PC-3 (cell line): Measurements from ENCODE around the gene DRAM1. TPM values are rescaled to one million over a fixed set of nuclear protein-coding genes. Genes with fewer than 3 reads are reported as not detected.

Source experiments
- ATAC-seq: fragments of 200-7000 bp; cut with Tn5 transposase; 2 replicates; pipeline ENCODE4 v1.9.1; 2020; ENCODE audit warnings: mild to moderate bottlenecking, moderate library complexity
- BruUV-seq: library from RNA; stranded (reverse); fragments of 400-500 nt; replicated peaks from 2 replicates; lab custom pipeline; 2021; lab: Mats Ljungman, UMichigan
- CTCF ChIA-PET: fragments of 300-600 bp; sonication (Branson Sonifier 250); formaldehyde crosslinking; loops from one replicate; lab custom pipeline; 2022; ENCODE audit warnings: antibody characterized with exemption; lab: Charles Lee
- POLR2A ChIA-PET: fragments of 300-600 bp; sonication (Branson Sonifier 250); formaldehyde crosslinking; loops from one replicate; lab custom pipeline; 2022; ENCODE audit warnings: antibody characterized with exemption; ENCODE audit not compliant: unreplicated experiment; lab: Charles Lee
- DNase-seq: peaks from one replicate; pipeline ENCODE4 v3.0.0-alpha.2; 2015
- H2AFZ ChIP-seq: fragments of 300-600 bp; sonication (generic); 2 replicates; pipeline ENCODE4 v1.6.0; 2016; ENCODE audit warnings: antibody characterized with exemption, low read length
- H3F3A ChIP-seq: fragments of 300-600 bp; sonication (generic); one replicate; pipeline ENCODE4 v1.6.0; 2017; ENCODE audit warnings: antibody characterized with exemption, low read length, control low read depth, mild to moderate bottlenecking; ENCODE audit not compliant: unreplicated experiment
- H3K27ac ChIP-seq: fragments of 300-600 bp; sonication (generic); 2 replicates; pipeline ENCODE4 v1.5.1; 2016; ENCODE audit warnings: mild to moderate bottlenecking, low read length
- H3K27me3 ChIP-seq: fragments of 300-600 bp; sonication (generic); 2 replicates; pipeline ENCODE4 v1.6.1; 2016; ENCODE audit warnings: low read length, mixed read lengths
- H3K36me3 ChIP-seq: fragments of 300-600 bp; sonication (generic); 2 replicates; pipeline ENCODE4 v1.6.1; 2016; ENCODE audit warnings: low read depth, mixed run types, low read length, mixed read lengths
- H3K4me1 ChIP-seq: fragments of 300-600 bp; sonication (generic); 2 replicates; pipeline ENCODE4 v1.5.1; 2016; ENCODE audit warnings: low read length; ENCODE audit not compliant: insufficient read depth
- H3K4me2 ChIP-seq: fragments of 300-600 bp; sonication (generic); 2 replicates; pipeline ENCODE4 v1.6.0; 2016; ENCODE audit warnings: low read length
- H3K4me3 ChIP-seq: fragments of 300-600 bp; sonication (generic); 2 replicates; pipeline ENCODE4 v1.5.1; 2016; ENCODE audit warnings: mild to moderate bottlenecking, low read length, mixed read lengths
- H3K79me2 ChIP-seq: fragments of 300-600 bp; sonication (generic); 2 replicates; pipeline ENCODE4 v1.6.1; 2017; ENCODE audit warnings: low read length, mixed read lengths
- H3K9ac ChIP-seq: fragments of 300-600 bp; sonication (generic); 2 replicates; pipeline ENCODE4 v1.6.0; 2016; ENCODE audit warnings: mild to moderate bottlenecking, low read length
- H3K9me2 ChIP-seq: fragments of 300-600 bp; sonication (generic); replicated peaks from 2 replicates; pipeline ENCODE4 v1.6.1; 2016; ENCODE audit warnings: mixed run types, low read length, mixed read lengths
- H3K9me3 ChIP-seq: fragments of 300-600 bp; sonication (generic); 2 replicates; pipeline ENCODE4 v1.6.1; 2016; ENCODE audit warnings: low read length, mixed read lengths
- H4K20me1 ChIP-seq: fragments of 300-600 bp; sonication (generic); 2 replicates; pipeline ENCODE4 v1.6.1; 2016; ENCODE audit warnings: low read length, mixed read lengths
- CTCF ChIP-seq: fragments of 300-600 bp; sonication (generic); conservative IDR thresholded peaks from 2 replicates; pipeline ENCODE4 v1.5.1; 2017; ENCODE audit warnings: antibody characterized with exemption, low read depth, mild to moderate bottlenecking, low read length
- EZH2 ChIP-seq: fragments of 300-600 bp; sonication (generic); IDR thresholded peaks from one replicate; pipeline ENCODE4 v1.6.1; 2017; ENCODE audit warnings: antibody characterized with exemption, mild to moderate bottlenecking, low read length; ENCODE audit not compliant: unreplicated experiment
- EZH2phosphoT487 ChIP-seq: fragments of 300-600 bp; sonication (generic); IDR thresholded peaks from 2 replicates; pipeline ENCODE4 v1.6.1; 2018; ENCODE audit warnings: mild to moderate bottlenecking, antibody characterized with exemption, low read length, borderline replicate concordance
- intact Hi-C: fragments of 100-400 bp; cut with micrococcal nuclease; formaldehyde crosslinking; loops from 2 replicates; pipeline ENCODE4 v1.9.0; 2023
- total RNA-seq: library from RNA; depleted of rRNA; stranded (reverse); fragments of >200 nt; gene quantifications from 2 replicates; pipeline ENCODE4 v1.2.3, GENCODE V29; 2014

Gene DRAM1
- total RNA-seq, 1 experiment from 2014 or later, result 5.2 TPM

- no peak overlapping the region for H3K4me3 ChIP-seq
- H3F3A ChIP-seq, result no peaks in the 10 kb centered on the region
- DNase-seq, result no peak
- no peaks in the 10 kb centered on the region for H3K27me3 ChIP-seq
- CTCF ChIA-PET, result no interaction called here
- H3K4me1 ChIP-seq, result peaks cover 6% of the 10 kb centered on the region
- TF ChIP-seq CTCF (no peak), EZH2phosphoT487 (no peak), EZH2 (no peak)
- H3K36me3 ChIP-seq, result no peaks in the 10 kb centered on the region
- no peak overlapping the region for H3K4me2 ChIP-seq
- no peak overlapping the region for H3K9ac ChIP-seq
- no peaks in the 10 kb centered on the region for H3K79me2 ChIP-seq
- no peak for ATAC-seq
- intact Hi-C loops, result no loop called here
- no peaks in the 10 kb centered on the region for H4K20me1 ChIP-seq
- no peaks in the 10 kb centered on the region for H3K9me2 ChIP-seq
- POLR2A ChIA-PET, result no interaction called here
- no peaks in the 10 kb centered on the region for H3K9me3 ChIP-seq
- H3K27ac ChIP-seq, result no peak overlapping the region
- no TSS peak for BruUV-seq
- no peak overlapping the region for H2AFZ ChIP-seq
Measured at GRCh38 chr12:101885912-101886561, 8.7 kb downstream of the DRAM1 start.

GRCh38 chr12:101889211-101889752, 11.9 kb downstream of the DRAM1 start:
- intact Hi-C loops, result no loop called here
- ATAC-seq, result no peak

More at GRCh38 chr12:101889211-101889752, 11.9 kb downstream of the DRAM1 start:
- no peak overlapping the region for H2AFZ ChIP-seq
- H3K4me2 ChIP-seq, result no peak overlapping the region
- CTCF ChIA-PET, result no interaction called here
- peaks cover 7% of the 10 kb centered on the region for H3F3A ChIP-seq
- H3K4me1 ChIP-seq, result peaks cover 33% of the 10 kb centered on the region
- H3K79me2 ChIP-seq, result no peaks in the 10 kb centered on the region
- no peak overlapping the region for H3K9ac ChIP-seq
- no peak overlapping the region for H3K27ac ChIP-seq
- H3K9me3 ChIP-seq, result no peaks in the 10 kb centered on the region
- no TSS peak for BruUV-seq
- DNase-seq, result no peak
- H3K9me2 ChIP-seq, result no peaks in the 10 kb centered on the region
- no peaks in the 10 kb centered on the region for H3K36me3 ChIP-seq
- POLR2A ChIA-PET, result no interaction called here
- no peak for TF ChIP-seq EZH2
- no peak for TF ChIP-seq EZH2phosphoT487
- no peak for TF ChIP-seq CTCF
- no peak overlapping the region for H3K4me3 ChIP-seq
- H4K20me1 ChIP-seq, result no peaks in the 10 kb centered on the region
- no peaks in the 10 kb centered on the region for H3K27me3 ChIP-seq
